ENCODE measurements around the gene CERK. TPM values are rescaled to one million over a fixed set of nuclear protein-coding genes. Genes with fewer than 3 reads are reported as not detected.

Gene CERK
- total RNA-seq, 1 donor from 2014 or later, result 22.6 TPM

DNA sequence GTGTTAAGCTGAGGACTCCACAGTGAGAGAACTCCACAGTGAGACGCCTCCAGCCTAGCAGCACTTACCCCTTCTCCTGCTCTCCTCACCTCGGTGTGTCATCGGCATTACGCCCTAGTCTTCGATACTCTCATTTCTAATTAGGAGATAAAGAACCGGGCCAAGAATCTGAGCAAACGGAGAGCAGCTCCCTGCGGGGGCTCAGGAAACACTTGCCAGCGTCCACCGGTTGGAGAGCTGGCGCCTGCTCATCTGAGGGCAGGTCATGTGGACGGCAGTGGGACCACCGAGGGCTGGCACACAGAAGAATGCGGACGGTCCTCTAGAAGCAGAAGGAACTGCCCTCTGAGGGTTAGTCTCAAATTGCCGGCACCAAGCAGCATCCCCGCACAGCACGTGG lies 13.0 kb downstream of the CERK start:
- no peak for DNase-seq (ENCODE audit: low read depth)
- no peak overlapping the region for H3K4me3 ChIP-seq (ENCODE audit: low read depth, low read length)
- TF ChIP-seq, protein P1, sequence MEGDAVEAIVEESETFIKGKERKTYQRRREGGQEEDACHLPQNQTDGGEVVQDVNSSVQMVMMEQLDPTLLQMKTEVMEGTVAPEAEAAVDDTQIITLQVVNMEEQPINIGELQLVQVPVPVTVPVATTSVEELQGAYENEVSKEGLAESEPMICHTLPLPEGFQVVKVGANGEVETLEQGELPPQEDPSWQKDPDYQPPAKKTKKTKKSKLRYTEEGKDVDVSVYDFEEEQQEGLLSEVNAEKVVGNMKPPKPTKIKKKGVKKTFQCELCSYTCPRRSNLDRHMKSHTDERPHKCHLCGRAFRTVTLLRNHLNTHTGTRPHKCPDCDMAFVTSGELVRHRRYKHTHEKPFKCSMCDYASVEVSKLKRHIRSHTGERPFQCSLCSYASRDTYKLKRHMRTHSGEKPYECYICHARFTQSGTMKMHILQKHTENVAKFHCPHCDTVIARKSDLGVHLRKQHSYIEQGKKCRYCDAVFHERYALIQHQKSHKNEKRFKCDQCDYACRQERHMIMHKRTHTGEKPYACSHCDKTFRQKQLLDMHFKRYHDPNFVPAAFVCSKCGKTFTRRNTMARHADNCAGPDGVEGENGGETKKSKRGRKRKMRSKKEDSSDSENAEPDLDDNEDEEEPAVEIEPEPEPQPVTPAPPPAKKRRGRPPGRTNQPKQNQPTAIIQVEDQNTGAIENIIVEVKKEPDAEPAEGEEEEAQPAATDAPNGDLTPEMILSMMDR (conservative IDR thresholded peaks at IDR 0.05; ENCODE audit: low read depth, low read length), result no peak

GRCh38 chr22:46723882-46724281 lies 14.2 kb downstream of the CERK start:
- no peak overlapping the region for H3K4me3 ChIP-seq (ENCODE audit: low read depth, low read length)
- no peak for DNase-seq (ENCODE audit: low read depth)
- TF ChIP-seq, protein P1 (conservative IDR thresholded peaks at IDR 0.05; ENCODE audit: low read depth, low read length), result no peak

DNA sequence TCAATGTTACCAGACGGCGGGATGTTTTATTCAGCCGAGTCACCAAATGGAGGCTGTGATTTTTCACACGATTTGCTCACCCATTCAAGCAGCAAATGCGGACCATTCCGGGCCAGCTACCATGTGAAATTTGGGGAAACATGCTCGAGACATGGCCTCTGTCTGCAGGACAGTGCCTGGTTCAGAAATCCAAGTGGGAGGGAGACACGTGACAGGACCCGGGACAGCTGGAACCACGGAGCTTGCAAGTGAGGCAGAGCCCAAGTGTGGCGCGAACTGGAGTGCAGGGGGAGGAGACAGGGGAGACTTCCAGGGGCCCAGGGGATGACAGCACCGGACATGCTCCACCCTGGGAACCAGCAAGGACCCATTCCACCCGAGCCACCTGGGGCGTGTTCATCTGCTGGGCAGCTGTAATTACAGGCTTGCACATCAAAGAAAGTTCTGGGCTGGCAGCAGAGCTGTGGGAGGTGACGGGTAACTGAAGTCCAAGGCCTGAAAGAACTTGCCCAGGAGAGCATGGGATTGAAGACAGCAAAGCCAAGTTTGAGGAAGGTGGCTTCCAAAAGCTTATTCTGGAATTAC lies 16.5 kb downstream of the CERK start:
- H3K4me3 ChIP-seq (ENCODE audit: low read depth, low read length), result no peak overlapping the region
- no peak for DNase-seq (ENCODE audit: low read depth)
- TF ChIP-seq, protein P1 (conservative IDR thresholded peaks at IDR 0.05; ENCODE audit: low read depth, low read length), result no peak

- TF ChIP-seq, protein P1 (conservative IDR thresholded peaks at IDR 0.05; ENCODE audit: low read depth, low read length), result no peak
- no peak for DNase-seq (ENCODE audit: low read depth)
- no peak overlapping the region for H3K4me3 ChIP-seq (ENCODE audit: low read depth, low read length)
Measured at GRCh38 chr22:46719921-46720320, 18.1 kb downstream of the CERK start.

GRCh38 chr22:46714550-46714949 lies 23.5 kb downstream of the CERK start:
- no peak overlapping the region for H3K4me3 ChIP-seq (ENCODE audit: low read depth, low read length)
- no peak for DNase-seq (ENCODE audit: low read depth)
- TF ChIP-seq, protein P1 (conservative IDR thresholded peaks at IDR 0.05; ENCODE audit: low read depth, low read length), result no peak

DNA sequence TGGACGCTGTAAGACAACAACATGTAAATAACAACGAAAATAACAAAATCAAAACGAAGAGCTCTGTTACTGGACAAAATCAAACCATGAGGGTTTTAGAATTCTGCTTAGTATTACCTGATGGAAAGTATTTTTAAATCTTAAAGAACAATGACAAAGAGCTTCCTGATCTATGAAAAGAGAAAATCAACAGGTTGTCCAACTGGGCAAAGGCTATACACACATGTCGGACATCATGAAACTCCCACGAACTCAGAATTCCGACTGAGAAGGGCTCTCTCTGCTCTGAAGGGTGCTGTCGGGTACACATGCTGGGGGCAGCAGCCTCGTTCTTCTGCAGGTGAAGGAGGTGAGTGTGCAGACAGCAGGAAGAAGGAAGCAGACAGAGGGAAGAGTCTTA lies 25.8 kb downstream of the CERK start:
- DNase-seq (ENCODE audit: low read depth), result no peak
- TF ChIP-seq, protein P1 (conservative IDR thresholded peaks at IDR 0.05; ENCODE audit: low read depth, low read length), result no peak
- no peak overlapping the region for H3K4me3 ChIP-seq (ENCODE audit: low read depth, low read length)

GRCh38 chr22:46710806-46711205 lies 27.2 kb downstream of the CERK start:
- TF ChIP-seq, protein P1 (conservative IDR thresholded peaks at IDR 0.05; ENCODE audit: low read depth, low read length), result no peak
- no peak for DNase-seq (ENCODE audit: low read depth)
- H3K4me3 ChIP-seq (ENCODE audit: low read depth, low read length), result no peak overlapping the region

All from epithelial cell of proximal tubule (primary cell).